HepG2 (cell line): Measurements from ENCODE around the gene DMPK.

Source experiments
- HNRNPL ChIP-seq: fragments of 200-400 bp; formaldehyde crosslinking; IDR thresholded peaks from 2 replicates; pipeline ENCODE4 v1.6.1; 2017; ENCODE audit warnings: mild to moderate bottlenecking, low read depth, low read length
- MIXL1 ChIP-seq: IDR thresholded peaks from 2 replicates; pipeline ENCODE4 v1.6.1; 2016
- TARDBP ChIP-seq: sonication (generic); formaldehyde crosslinking; IDR thresholded peaks from 2 replicates; pipeline ENCODE4 v1.8.0; 2022; ENCODE audit warnings: mild to moderate bottlenecking, missing genetic modification reagents
- ZNF276 ChIP-seq: sonication (generic); formaldehyde crosslinking; IDR thresholded peaks from 2 replicates; pipeline ENCODE4 v1.4.0; 2020; ENCODE audit warnings: mild to moderate bottlenecking, low read depth, missing genetic modification reagents
- ZNF501 ChIP-seq: sonication (generic); formaldehyde crosslinking; IDR thresholded peaks from 2 replicates; pipeline ENCODE4 v1.5.1; 2020; ENCODE audit warnings: mild to moderate bottlenecking, moderate library complexity, missing genetic modification reagents
- ZNF614 ChIP-seq: IDR thresholded peaks from 2 replicates; pipeline ENCODE4 v1.6.1; 2018; ENCODE audit warnings: missing biosample characterization, missing genetic modification reagents, inconsistent platforms, borderline replicate concordance
- ZNF75D ChIP-seq: sonication (generic); formaldehyde crosslinking; IDR thresholded peaks from 2 replicates; pipeline ENCODE4 v1.8.1; 2023; ENCODE audit warnings: missing genetic modification reagents, mild to moderate bottlenecking, borderline replicate concordance

- TF ChIP-seq ZNF276: no peak
- TF ChIP-seq ZNF75D (CRISPR knock-in tag): no peak
- no peak for TF ChIP-seq MIXL1
- no peak for TF ChIP-seq ZNF501 (CRISPR knock-in tag)
- TF ChIP-seq ZNF614 (CRISPR knock-in tag): no peak
- no peak for TF ChIP-seq TARDBP (CRISPR knock-in tag)
- no peak for TF ChIP-seq HNRNPL
These were observed 22.1 kb upstream of the DMPK start for GRCh38 chr19:45804140-45804958.
